ENCODE data around the gene ARHGEF25. TPM values are rescaled to one million over a fixed set of nuclear protein-coding genes. Genes with fewer than 3 reads are reported as not detected.
A peak's percentile ranks its signal among the peaks of the same experiment; 100 is the strongest.

Gene ARHGEF25
- total RNA-seq, 1 donor: 23.9 TPM

GRCh38 chr12:57609101-57609780, 2.0 kb upstream of the ARHGEF25 start:
- Histone ChIP-seq H3K4me1 (ENCODE audit: insufficient read depth, low read length) (peaks cover 16% of the 10 kb centered on the region), H2AFZ (ENCODE audit: low read length) (no peak overlapping the region), H3K36me3 (ENCODE audit: insufficient read depth, low read length) (peaks cover 2% of the 10 kb centered on the region)

GRCh38 chr12:57609781-57610553, 1.3 kb upstream of the ARHGEF25 start:
- peaks cover 2% of the 10 kb centered on the region for H3K36me3 ChIP-seq (ENCODE audit: insufficient read depth, low read length)
- peak; percentile 66 for DNase-seq (ENCODE audit: insufficient read length, low spot score, missing footprints)
- no peaks in the 10 kb centered on the region for H3K27me3 ChIP-seq (ENCODE audit: insufficient read depth, low read length)
- peak overlapping the region; percentile 82 for H3K4me3 ChIP-seq (ENCODE audit: insufficient read depth, low read length)
- H4K20me1 ChIP-seq (ENCODE audit: insufficient read depth, low read length): no peaks in the 10 kb centered on the region
- H3K4me1 ChIP-seq (ENCODE audit: insufficient read depth, low read length): peaks cover 15% of the 10 kb centered on the region
- no peaks in the 10 kb centered on the region for H3K79me2 ChIP-seq (ENCODE audit: insufficient read depth, low read length)
- TF ChIP-seq CTCF (IDR thresholded peaks at IDR 0.05; ENCODE audit: extremely low read depth, low read depth, low read length): no peak
- no peak overlapping the region for H3K27ac ChIP-seq (ENCODE audit: low read depth, low read length)
- peak overlapping the region; percentile 59 for H2AFZ ChIP-seq (ENCODE audit: low read length)
- H3K4me2 ChIP-seq (ENCODE audit: insufficient read depth, low read length): peak overlapping the region; percentile 81
- H3K9me3 ChIP-seq (ENCODE audit: low read depth, low read length): no peaks in the 10 kb centered on the region

More at GRCh38 chr12:57609101-57609780, 2.0 kb upstream of the ARHGEF25 start:
- Histone ChIP-seq H3K79me2 (ENCODE audit: insufficient read depth, low read length) (no peaks in the 10 kb centered on the region), H3K9me3 (ENCODE audit: low read depth, low read length) (no peaks in the 10 kb centered on the region), H3K27ac (ENCODE audit: low read depth, low read length) (no peak overlapping the region), H3K27me3 (ENCODE audit: insufficient read depth, low read length) (no peaks in the 10 kb centered on the region), H4K20me1 (ENCODE audit: insufficient read depth, low read length) (no peaks in the 10 kb centered on the region), H3K4me3 (ENCODE audit: insufficient read depth, low read length) (no peak overlapping the region), H3K4me2 (ENCODE audit: insufficient read depth, low read length) (no peak overlapping the region)
- no peak for TF ChIP-seq CTCF (IDR thresholded peaks at IDR 0.05; ENCODE audit: extremely low read depth, low read depth, low read length)
- DNase-seq (ENCODE audit: insufficient read length, low spot score, missing footprints): peak; percentile 72

- peak overlapping the region; percentile 82 for H3K4me3 ChIP-seq (ENCODE audit: insufficient read depth, low read length)
- peaks cover 10% of the 10 kb centered on the region for H3K4me1 ChIP-seq (ENCODE audit: insufficient read depth, low read length)
- H2AFZ ChIP-seq (ENCODE audit: low read length): peak overlapping the region; percentile 92
- peak overlapping the region; percentile 81 for H3K4me2 ChIP-seq (ENCODE audit: insufficient read depth, low read length)
- H3K79me2 ChIP-seq (ENCODE audit: insufficient read depth, low read length): no peaks in the 10 kb centered on the region
- H3K27me3 ChIP-seq (ENCODE audit: insufficient read depth, low read length): no peaks in the 10 kb centered on the region
- peaks cover 2% of the 10 kb centered on the region for H3K36me3 ChIP-seq (ENCODE audit: insufficient read depth, low read length)
- H3K27ac ChIP-seq (ENCODE audit: low read depth, low read length): no peak overlapping the region
- H3K9me3 ChIP-seq (ENCODE audit: low read depth, low read length): no peaks in the 10 kb centered on the region
- H4K20me1 ChIP-seq (ENCODE audit: insufficient read depth, low read length): no peaks in the 10 kb centered on the region
- TF ChIP-seq CTCF (IDR thresholded peaks at IDR 0.05; ENCODE audit: extremely low read depth, low read depth, low read length): no peak
- no peak for DNase-seq (ENCODE audit: insufficient read length, low spot score, missing footprints)
Measured at GRCh38 chr12:57610554-57611107, 604 bp upstream of the ARHGEF25 start.

Data from osteoblast (primary cell).